A673 (cell line): Measurements from ENCODE around the gene NEAT1. TPM values are rescaled to one million over a fixed set of nuclear protein-coding genes. Genes with fewer than 3 reads are reported as not detected.

Source experiments
- BruUV-seq: library from RNA; stranded (reverse); fragments of 400-500 nt; replicated peaks from 2 replicates; lab custom pipeline; 2021; lab: Mats Ljungman, UMichigan
- CTCF ChIA-PET: fragments of 300-600 bp; sonication (Branson Sonifier 250); formaldehyde crosslinking; loops from one replicate; lab custom pipeline; 2022; ENCODE audit warnings: antibody characterized with exemption; lab: Charles Lee
- POLR2A ChIA-PET: fragments of 300-600 bp; sonication (Branson Sonifier 250); formaldehyde crosslinking; loops from one replicate; lab custom pipeline; 2022; ENCODE audit warnings: antibody characterized with exemption; ENCODE audit not compliant: low non-redundant PET; lab: Charles Lee
- DNase-seq: peaks from one replicate; pipeline ENCODE4 v3.0.0-alpha.2; 2015; ENCODE audit warnings: low spot score
- H3K27ac ChIP-seq: fragments of 200-600 bp; sonication (generic); 2 replicates; pipeline ENCODE4 v1.5.1; 2016; ENCODE audit warnings: mixed run types, low read depth, mild to moderate bottlenecking, mixed read lengths, antibody characterized with exemption, low read length; ENCODE audit not compliant: poor library complexity, severe bottlenecking
- H3K27me3 ChIP-seq: fragments of 200-600 bp; sonication (generic); replicated peaks from 2 replicates; pipeline ENCODE4 v1.6.1; 2017; ENCODE audit warnings: mixed run types, low read depth, mild to moderate bottlenecking, mixed read lengths, antibody characterized with exemption, low read length; ENCODE audit not compliant: insufficient read depth, poor library complexity
- H3K36me3 ChIP-seq: fragments of 200-600 bp; sonication (generic); 2 replicates; pipeline ENCODE4 v1.6.1; 2016; ENCODE audit warnings: mixed run types, mild to moderate bottlenecking, mixed read lengths, antibody characterized with exemption, low read length; ENCODE audit not compliant: insufficient read depth, poor library complexity, severe bottlenecking
- H3K4me1 ChIP-seq: fragments of 200-600 bp; sonication (generic); 2 replicates; pipeline ENCODE4 v1.6.1; 2017; ENCODE audit warnings: mixed run types, mild to moderate bottlenecking, mixed read lengths, antibody characterized with exemption, low read length; ENCODE audit not compliant: insufficient read depth, poor library complexity, severe bottlenecking
- H3K4me3 ChIP-seq: fragments of 200-600 bp; sonication (generic); 2 replicates; pipeline ENCODE4 v1.5.1; 2016; ENCODE audit warnings: low read depth, mixed run types, mild to moderate bottlenecking, mixed read lengths, low read length; ENCODE audit not compliant: poor library complexity, severe bottlenecking
- H3K9me3 ChIP-seq: fragments of 200-600 bp; sonication (generic); 2 replicates; pipeline ENCODE4 v1.6.1; 2016; ENCODE audit warnings: mixed run types, low read depth, mild to moderate bottlenecking, mixed read lengths, antibody characterized with exemption, low read length; ENCODE audit not compliant: poor library complexity, severe bottlenecking
- CTCF ChIP-seq: fragments of 300-800, 200-600 bp; sonication (generic); conservative IDR thresholded peaks from 2 replicates; pipeline ENCODE4 v1.5.1; 2017; ENCODE audit warnings: low read depth, mild to moderate bottlenecking, antibody characterized with exemption, low read length, moderate library complexity, mixed read lengths
- EZH2 ChIP-seq: fragments of 200-600 bp; sonication (generic); IDR thresholded peaks from 2 replicates; pipeline ENCODE4 v1.6.1; 2017; ENCODE audit warnings: borderline replicate concordance, low read depth, mild to moderate bottlenecking, mixed read lengths, antibody characterized with exemption, low read length; ENCODE audit not compliant: poor library complexity, severe bottlenecking
- intact Hi-C: fragments of 100-400 bp; cut with micrococcal nuclease; formaldehyde crosslinking; loops from one replicate; pipeline ENCODE4 v1.10.0; 2022; ENCODE audit not compliant: unreplicated experiment
- total RNA-seq: library from RNA; stranded (reverse); gene quantifications from 2 replicates; pipeline ENCODE4 v1.2.3, GENCODE V29; 2021

Gene NEAT1
- total RNA-seq, 1 experiment from 2014 or later, result 196 TPM

- Histone ChIP-seq H3K4me3 (no peak overlapping the region), H3K9me3 (no peaks in the 10 kb centered on the region), H3K36me3 (peaks cover 26% of the 10 kb centered on the region), H3K27ac (no peak overlapping the region), H3K4me1 (no peaks in the 10 kb centered on the region), H3K27me3 (no peaks in the 10 kb centered on the region)
- CTCF ChIA-PET, result no interaction called here
- DNase-seq, result no peak
- TF ChIP-seq CTCF (no peak), EZH2 (no peak)
- POLR2A ChIA-PET, result no interaction called here
- BruUV-seq, result no TSS peak
- intact Hi-C loops, result no loop called here
These were observed 18.4 kb downstream of the NEAT1 start for GRCh38 chr11:65440831-65441499.

- H3K4me3 ChIP-seq, result no peak overlapping the region
- no peaks in the 10 kb centered on the region for H3K4me1 ChIP-seq
- H3K27me3 ChIP-seq, result no peaks in the 10 kb centered on the region
- intact Hi-C loops, result no loop called here
- no peak for DNase-seq
- no peak for TF ChIP-seq CTCF
- H3K9me3 ChIP-seq, result no peaks in the 10 kb centered on the region
- POLR2A ChIA-PET, result interaction anchor here (0.6 kb wide), 1 partner anchor 35 kb away, joined by 4 read pairs; no protein-coding TSS in a partner anchor
- H3K36me3 ChIP-seq, result peaks cover 10% of the 10 kb centered on the region
- H3K27ac ChIP-seq, result peak overlapping the region; percentile 17
- no TSS peak for BruUV-seq
- CTCF ChIA-PET, result no interaction called here
These were observed 20.3 kb downstream of the NEAT1 start for GRCh38 chr11:65442842-65443331.

- intact Hi-C loops, result no loop called here
- no peak for TF ChIP-seq CTCF
- TF ChIP-seq EZH2, result no peak
- Histone ChIP-seq H3K27ac (peak overlapping the region; percentile 17), H3K4me1 (no peaks in the 10 kb centered on the region), H3K4me3 (no peak overlapping the region), H3K36me3 (no peaks in the 10 kb centered on the region), H3K27me3 (no peaks in the 10 kb centered on the region), H3K9me3 (no peaks in the 10 kb centered on the region)
- ChIA-PET POLR2A (interaction anchor here (0.6 kb wide), 1 partner anchor 153 kb away, joined by 3 read pairs; no protein-coding TSS in a partner anchor), CTCF (no interaction called here)
- BruUV-seq, result no TSS peak
- no peak for DNase-seq
These were observed 21.9 kb downstream of the NEAT1 start for GRCh38 chr11:65444314-65445051.
